GM18861 (cell line): Measurements from ENCODE around the gene RAI14.

Experiments
- ATAC-seq: cut with Tn5 transposase; IDR thresholded peaks from one replicate; pipeline ENCODE4 v1.9.1; 2021; ENCODE audit not compliant: unreplicated experiment

RAI14 gene

GRCh38 chr5:34656001-34656699 is at the start of gene RAI14:
TSS of gene RAI14 (plus strand) at chr5:34656328. CDS start at chr5:34686920, 30,592 bp downstream.
- no peak for ATAC-seq

DNA sequence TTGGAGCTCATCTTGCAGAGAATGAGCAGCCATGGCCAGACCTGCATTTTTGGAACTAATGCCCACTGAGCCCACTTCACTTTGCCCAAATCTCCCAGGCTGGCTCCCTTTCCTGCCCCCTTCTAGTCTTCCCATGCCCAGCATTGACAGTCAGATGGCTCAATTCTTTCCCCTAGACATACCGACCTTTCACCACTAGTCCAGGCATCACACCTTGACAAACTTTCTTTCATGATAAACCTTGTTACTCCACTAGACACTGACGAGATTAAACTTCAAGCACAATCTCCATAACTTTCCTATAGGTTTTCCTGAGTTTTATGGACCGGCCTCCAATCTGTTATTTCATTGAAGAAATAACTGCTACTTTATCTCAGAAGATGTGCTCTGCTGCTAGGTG is 47.8 kb upstream of the RAI14 start:
- ATAC-seq, result no peak

DNA sequence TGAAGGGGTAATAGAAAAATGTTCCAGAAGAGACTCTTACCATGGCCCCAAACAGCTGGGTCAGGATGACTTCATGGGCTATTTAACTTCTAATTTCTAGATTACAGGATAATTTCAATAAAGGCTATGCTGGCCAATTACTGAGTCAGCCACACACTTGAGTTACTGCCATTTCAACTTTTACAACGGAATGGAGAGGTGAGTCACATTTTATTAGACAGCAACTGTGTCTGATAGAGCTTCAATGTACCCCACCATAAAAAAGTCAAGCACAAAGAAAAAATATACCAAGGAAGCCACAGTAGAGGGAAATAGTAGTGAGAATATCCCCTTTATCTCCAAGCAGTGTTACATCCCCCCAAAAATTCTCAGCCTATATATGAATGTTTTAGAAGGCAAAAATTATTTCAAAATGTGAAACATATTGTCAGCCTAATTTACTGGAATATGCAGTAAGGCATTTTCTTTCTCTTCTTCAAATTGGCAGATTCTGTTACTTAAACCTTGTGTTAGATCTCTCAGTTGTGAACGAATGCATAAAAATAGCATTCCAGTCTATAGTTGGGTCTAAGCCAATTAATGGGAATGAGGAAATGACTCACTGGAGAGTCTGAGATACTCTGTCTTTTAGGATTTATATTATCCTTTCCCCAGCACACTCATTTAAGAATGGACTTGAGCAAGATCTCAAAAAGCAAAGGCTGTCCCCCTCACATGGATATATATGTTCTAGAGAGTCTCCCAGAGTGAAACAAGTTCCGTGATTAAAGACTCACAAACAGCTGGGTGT is 47.1 kb upstream of the RAI14 start:
- ATAC-seq, result no peak

DNA sequence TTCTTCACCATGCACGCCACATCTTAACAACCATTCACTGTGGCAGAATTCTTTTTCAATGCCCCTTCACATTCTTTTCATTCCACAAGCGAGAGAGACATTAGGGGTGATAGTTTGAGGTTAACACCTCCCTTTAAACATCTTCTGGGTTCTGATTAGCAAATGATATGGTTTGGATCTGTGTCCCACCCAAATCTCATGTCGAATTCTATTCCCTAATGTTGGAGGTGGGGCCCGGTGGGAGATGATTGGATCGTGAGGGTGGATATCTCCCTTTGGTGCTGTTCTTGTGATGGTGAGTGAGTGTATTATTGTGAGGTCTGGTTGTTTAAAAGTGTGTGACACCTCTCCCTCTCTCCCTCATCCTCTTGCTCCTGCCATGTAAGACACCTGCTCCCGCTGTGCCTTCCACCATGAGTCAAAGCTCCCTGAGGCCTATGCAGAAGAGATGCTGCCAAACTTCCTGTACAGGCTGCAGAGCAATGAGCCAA is 46.1 kb upstream of the RAI14 start:
- no peak for ATAC-seq

DNA sequence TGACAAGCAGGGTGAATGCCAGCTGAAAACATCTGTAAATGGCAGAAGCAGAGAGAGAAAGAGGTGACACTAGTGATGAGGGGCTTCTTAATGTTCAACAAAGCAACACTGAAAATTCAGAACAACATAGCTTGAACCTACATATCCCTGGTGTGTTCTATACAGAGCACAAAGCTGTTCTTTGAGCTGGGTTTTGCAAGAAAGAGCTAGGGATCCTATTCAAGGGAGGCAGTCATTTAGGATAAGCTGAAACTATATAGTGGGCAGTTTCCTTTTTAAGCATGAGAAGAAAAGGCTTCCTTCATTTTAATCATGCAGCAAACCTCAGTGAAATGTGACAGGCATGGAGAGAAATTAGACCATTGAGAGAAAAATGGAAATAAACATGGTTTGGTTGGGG is 45.6 kb upstream of the RAI14 start:
- no peak for ATAC-seq

- ATAC-seq, result no peak
These were observed 44.4 kb upstream of the RAI14 start for GRCh38 chr5:34611464-34612415.

DNA sequence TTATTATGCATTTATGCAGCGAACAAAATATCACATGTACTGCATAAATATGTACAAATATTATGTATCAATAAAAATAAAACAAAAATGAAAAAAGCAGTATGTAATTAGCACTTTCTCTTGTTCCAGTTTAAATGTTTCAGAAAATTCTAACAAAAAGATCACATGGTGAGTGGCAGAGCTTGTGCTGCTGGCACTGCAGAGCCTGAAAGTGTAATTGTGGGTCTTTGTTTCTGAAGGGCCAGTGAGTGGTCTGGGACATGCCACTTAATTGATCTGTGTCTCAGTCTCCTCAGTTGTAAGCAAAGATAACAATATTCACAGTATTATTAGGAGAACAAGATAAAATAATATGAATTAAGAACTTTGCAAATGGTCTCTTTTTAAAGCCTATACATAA is 39.5 kb upstream of the RAI14 start:
- ATAC-seq, result no peak

DNA sequence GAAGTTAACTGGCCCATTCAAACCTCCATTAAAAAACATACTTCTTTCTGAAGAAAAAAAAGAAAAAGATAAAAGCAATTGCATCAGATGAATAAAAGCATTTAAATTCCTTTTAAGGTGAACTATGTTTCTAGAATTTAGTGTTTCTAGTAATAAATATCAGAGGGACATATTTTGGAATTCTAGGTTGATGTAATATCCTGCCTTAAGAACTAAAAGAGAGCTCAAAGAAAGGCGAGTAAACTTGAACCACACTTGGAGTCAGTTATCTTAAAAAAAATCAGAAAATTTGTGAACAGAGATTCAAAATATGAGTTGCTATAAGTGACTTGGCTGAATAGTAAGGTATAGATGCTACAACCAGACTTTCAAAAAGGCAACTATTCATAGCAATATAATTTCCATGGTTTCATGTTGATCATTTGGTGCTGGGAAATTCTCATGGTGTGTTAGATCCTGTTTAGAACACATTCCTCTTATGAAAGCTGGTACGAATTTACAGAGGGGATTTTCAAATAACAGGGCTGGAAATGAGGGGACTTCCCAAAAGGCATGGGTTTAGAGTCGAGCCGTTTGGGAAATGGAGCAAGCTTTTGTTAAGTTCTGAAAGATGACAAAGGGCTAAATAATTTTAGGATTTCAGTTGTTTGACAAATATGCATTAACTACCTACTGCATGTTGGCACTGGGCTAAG is 37.6 kb upstream of the RAI14 start:
- no peak for ATAC-seq

DNA sequence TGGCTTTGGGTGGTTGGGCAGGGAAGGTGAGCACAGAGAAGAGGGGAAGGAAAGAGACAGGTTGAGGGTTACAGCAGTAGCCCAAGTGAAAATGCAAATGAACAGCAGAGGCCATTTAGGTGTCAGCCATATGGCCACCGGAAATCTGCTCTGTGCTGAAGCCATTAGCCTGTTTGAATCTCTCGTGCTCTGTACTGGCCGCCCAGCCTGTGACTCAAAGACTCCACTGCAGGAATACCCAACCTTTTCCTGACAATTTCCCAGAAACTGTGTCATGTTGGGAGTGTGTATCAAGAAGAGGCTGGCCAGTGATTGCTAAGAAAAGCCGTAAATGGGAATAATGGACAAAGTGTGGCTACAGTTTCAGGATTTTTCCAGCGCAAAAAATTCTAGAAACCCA is 35.9 kb upstream of the RAI14 start:
- no peak for ATAC-seq

DNA sequence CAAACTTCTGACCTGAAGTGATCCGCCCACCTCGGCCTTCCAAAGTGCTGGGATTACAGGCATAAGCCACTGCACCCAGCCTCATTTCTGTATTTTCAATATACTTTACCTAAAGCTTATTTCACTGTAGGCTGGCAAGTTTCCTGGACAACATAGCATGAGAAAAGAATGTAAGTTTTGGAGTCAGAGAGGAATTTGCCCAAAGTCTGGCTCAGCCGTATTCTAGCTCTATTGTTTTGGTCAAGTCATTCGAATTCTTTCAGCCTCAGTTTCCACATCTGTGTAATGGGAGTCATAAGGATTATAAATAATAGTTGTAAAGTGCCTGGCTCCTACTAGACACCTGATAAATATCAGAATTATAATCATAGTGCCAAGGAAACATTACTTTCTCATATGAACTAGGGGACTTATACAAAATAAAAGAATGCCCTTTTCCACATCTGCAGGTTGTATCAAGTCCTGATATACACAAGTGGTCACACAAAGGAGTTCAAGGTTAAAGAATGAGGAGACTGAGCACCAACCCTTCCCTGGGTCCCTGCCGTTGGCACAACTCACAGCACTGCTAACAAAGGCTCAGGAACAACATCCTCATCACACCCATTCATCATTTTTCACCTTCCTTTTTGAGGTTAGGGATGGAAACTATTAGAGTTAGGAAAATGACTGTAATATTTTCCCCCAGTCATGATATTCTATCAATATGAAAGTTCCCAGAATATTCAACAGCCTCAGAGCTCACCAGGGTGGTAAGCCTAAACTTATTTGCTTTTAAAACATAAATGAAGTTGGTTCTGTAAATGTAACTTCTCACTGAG is 34.6 kb upstream of the RAI14 start:
- no peak for ATAC-seq

GRCh38 chr5:34622098-34622400 is 34.1 kb upstream of the RAI14 start:
- no peak for ATAC-seq

DNA sequence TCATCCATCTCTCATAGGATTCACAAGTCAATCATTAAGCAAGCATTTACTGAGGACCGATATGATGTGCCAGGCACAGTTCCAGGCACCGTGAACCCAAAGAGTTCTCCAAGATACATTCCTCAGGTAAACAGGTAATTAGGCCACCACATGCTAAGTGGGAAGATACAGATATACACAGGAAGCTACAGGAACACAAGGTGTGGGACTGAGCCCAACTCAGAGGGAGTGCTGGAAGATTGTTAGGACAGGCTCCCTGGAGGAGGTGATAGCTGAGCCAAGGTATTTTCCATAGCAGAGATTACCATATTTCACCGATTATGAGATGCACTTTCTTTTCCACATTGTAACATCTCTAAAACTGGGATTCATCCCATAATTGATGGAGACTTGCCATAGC is 31.4 kb upstream of the RAI14 start:
- no peak for ATAC-seq

DNA sequence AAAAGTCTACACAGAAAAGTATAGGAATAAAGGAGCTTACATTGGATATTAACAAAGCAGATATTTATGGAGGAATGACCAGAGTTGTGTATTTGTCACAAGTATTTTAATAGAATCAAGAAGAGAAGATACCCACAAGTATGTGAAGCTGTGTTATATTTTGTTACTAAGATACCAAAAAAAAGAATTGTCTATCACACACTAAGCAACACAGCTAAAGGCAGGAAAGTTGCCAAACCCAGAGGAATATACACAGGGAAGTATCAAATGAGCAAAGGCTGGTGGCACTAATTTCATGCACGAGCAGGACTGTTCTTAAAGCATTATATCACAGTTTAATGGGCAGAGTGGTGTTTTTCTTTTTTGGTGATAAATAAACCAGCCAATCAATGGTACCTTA is 30.9 kb upstream of the RAI14 start:
- no peak for ATAC-seq

DNA sequence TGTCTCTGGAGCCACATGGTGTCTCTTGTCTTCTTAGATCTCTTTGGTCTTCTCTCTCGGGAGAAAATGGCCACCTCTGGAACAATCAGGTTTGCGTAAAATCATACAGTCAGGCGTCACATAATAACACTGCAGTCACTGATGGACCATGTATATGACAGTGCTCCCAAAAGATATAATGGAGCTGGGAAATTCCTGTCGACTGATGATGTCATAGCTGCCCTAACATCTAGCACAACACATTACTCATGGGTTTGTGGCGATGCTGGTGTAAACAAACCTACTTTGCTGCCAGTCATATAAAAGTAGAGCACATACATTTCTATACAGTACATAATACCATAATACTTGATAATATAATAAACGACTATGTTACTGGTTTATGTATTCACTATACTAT is 30.1 kb upstream of the RAI14 start:
- ATAC-seq, result no peak

DNA sequence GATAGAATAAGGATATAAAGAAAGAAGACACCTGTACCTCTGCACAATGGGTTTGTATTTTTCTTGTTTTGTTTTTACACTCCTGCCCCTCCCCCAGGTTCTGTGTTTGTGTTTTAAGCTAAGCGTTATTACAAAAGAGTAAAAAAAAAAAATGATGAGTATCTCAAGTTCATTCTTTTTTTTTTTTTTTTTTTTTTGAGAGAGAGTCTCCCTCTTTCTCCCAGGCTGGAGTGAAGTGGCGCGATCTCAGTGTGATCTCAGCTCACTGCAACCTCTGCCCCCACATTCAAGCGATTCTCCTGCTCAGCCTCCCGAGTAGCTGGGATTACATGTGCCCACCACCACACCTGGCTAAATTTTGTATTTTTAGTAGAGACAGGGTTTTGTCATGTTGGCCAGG is 29.4 kb upstream of the RAI14 start:
- ATAC-seq, result no peak

- no peak for ATAC-seq
These were observed 28.3 kb upstream of the RAI14 start for GRCh38 chr5:34627794-34628193.

GRCh38 chr5:34628373-34628772 is 27.8 kb upstream of the RAI14 start:
- no peak for ATAC-seq

- no peak for ATAC-seq
These were observed 25.5 kb upstream of the RAI14 start for GRCh38 chr5:34630596-34630995.

- no peak for ATAC-seq
These were observed 23.2 kb upstream of the RAI14 start for GRCh38 chr5:34632807-34633422.
